ENCODE data around the gene DBET.
"Not testable (repeated sequence)": the region's sequence is repeated elsewhere in the genome, so short reads cannot be mapped to it uniquely, and the experiment has no call there.

- TF ChIP-seq EZH2 (optimal IDR thresholded peaks at IDR 0.05; ENCODE audit: low read depth, low read length); EZH2phosphoT487 (IDR thresholded peaks at IDR 0.05; ENCODE audit: low read length); CTCF (IDR thresholded peaks at IDR 0.05; ENCODE audit: low read length): not testable (repeated sequence)
Measured at GRCh38 chr4:190027156-190027555, 37.1 kb upstream of the DBET start, which contains the start of gene FRG2.
